Keratinocyte (primary cell): ENCODE results near the gene RAD9A.

Experiments
- CTCF ChIP-seq, 3 experiments: IDR thresholded peaks in 1 of 3; conservative IDR thresholded peaks in 1 of 3; optimal IDR thresholded peaks in 1 of 3; 2 replicates in 2 of 3; 3 replicates in 1 of 3; pipeline versions ENCODE3 to v1.5.1; 2011; ENCODE audit warnings: low read length in 3 of 3, mild to moderate bottlenecking in 3 of 3, moderate library complexity in 2 of 3, control low read depth in 1 of 3, inconsistent platforms in 1 of 3; ENCODE audit not compliant: insufficient read depth in 2 of 3; ENCODE audit errors: extremely low read depth in 1 of 3
- EZH2 ChIP-seq: IDR thresholded peaks from one replicate; pipeline ENCODE4 v1.6.1; 2012; ENCODE audit warnings: inconsistent platforms, mild to moderate bottlenecking, low read length, moderate library complexity

GRCh38 chr11:67406420-67406968, 14.7 kb downstream of the RAD9A start:
- no peak for TF ChIP-seq CTCF (optimal IDR thresholded peaks at IDR 0.05 in 1 of 3, IDR thresholded peaks at IDR 0.05 in 1 of 3, conservative IDR thresholded peaks at IDR 0.05 in 1 of 3; ENCODE audit: extremely low read depth in 1 of 3, insufficient read depth in 2 of 3, low read length in 3 of 3)
- no peak for TF ChIP-seq EZH2
